K562 (cell line): Measurements from ENCODE around the gene DHTKD1. TPM values are rescaled to one million over a fixed set of nuclear protein-coding genes. Genes with fewer than 3 reads are reported as not detected.

ENCODE experiments used
- BCLAF1 ChIP-seq, 2 experiments: fragments of 450-650 bp in 1 of 2; IDR thresholded peaks; 2 replicates each; pipeline ENCODE4 v1.6.1; 2011 to 2017; ENCODE audit warnings: low read depth in 2 of 2, antibody characterized with exemption in 1 of 2, borderline replicate concordance in 1 of 2, low read length in 1 of 2, mild to moderate bottlenecking in 1 of 2, mixed read lengths in 1 of 2; ENCODE audit not compliant: control insufficient read depth in 1 of 2
- CSDE1 ChIP-seq, 2 experiments: fragments of 450-650 bp; IDR thresholded peaks; 2 replicates each; pipeline ENCODE4 v1.6.1; 2016; ENCODE audit warnings: mild to moderate bottlenecking in 1 of 2
- E2F8 ChIP-seq: fragments of 450-650 bp; IDR thresholded peaks from 2 replicates; pipeline ENCODE4 v1.7.1; 2018; ENCODE audit warnings: mild to moderate bottlenecking, low read depth; ENCODE audit not compliant: partially characterized antibody
- ETV5 ChIP-seq: sonication (generic); formaldehyde crosslinking; IDR thresholded peaks from 2 replicates; pipeline ENCODE4 v1.4.0; 2020; ENCODE audit warnings: low read depth, mild to moderate bottlenecking, missing genetic modification reagents
- LCOR ChIP-seq: sonication (generic); formaldehyde crosslinking; IDR thresholded peaks from 2 replicates; pipeline ENCODE4 v1.8.0; 2022; ENCODE audit warnings: mild to moderate bottlenecking, missing genetic modification reagents
- NR2C1 ChIP-seq, 2 experiments: fragments of 450-650 bp; IDR thresholded peaks; 2 replicates each; pipeline ENCODE4 v1.6.1; 2017; ENCODE audit warnings: mild to moderate bottlenecking in 2 of 2, antibody characterized with exemption in 1 of 2, inconsistent platforms in 1 of 2, missing compliant biosample characterization in 1 of 2, missing genetic modification characterization in 1 of 2
- SUPT5H ChIP-seq: fragments of 450-650 bp; IDR thresholded peaks from 2 replicates; pipeline ENCODE4 v1.6.1; 2016
- TRIM28 ChIP-seq: fragments of 450-650 bp; IDR thresholded peaks from 2 replicates; pipeline ENCODE4 v1.6.1; 2017
- ZC3H11A ChIP-seq: IDR thresholded peaks from 2 replicates; pipeline ENCODE4 v1.6.1; 2012; ENCODE audit warnings: low read depth, low read length, improper control_type of control experiment
- ZFPM2 ChIP-seq: fragments of 250-450 bp; sonication (Bioruptor Pico); IDR thresholded peaks from 2 replicates; pipeline ENCODE4 v1.5.1; 2022; ENCODE audit warnings: mild to moderate bottlenecking
- polyA plus RNA-seq, 8 experiments: library from polyadenylated mRNA; depleted of rRNA in 4 of 8; stranded (reverse) in 5 of 8; unstranded in 3 of 8; fragments of >200 nt; fragmentation: Nextera tagmentation in 2 of 8; fragmentation: Illumina TruSeq in 1 of 8; extraction: Ambion mirVana in 2 of 8; extraction: Trizol in 1 of 8; gene quantifications; 2 replicates each; pipeline versions ENCODE4 v1.2.1 to v1.2.3, GENCODE V29; 2011 to 2014; ENCODE audit warnings: inconsistent platforms in 1 of 8, missing spikeins in 1 of 8
- total RNA-seq, 7 experiments: library from RNA; depleted of rRNA in 6 of 7; stranded (reverse); fragments of >200 nt in 6 of 7; fragmentation: Illumina TruSeq in 2 of 7; extraction: Trizol in 2 of 7; gene quantifications; 2 replicates each; pipeline versions ENCODE4 v1.2.1 to v1.2.3, GENCODE V29; 2011 to 2021; ENCODE audit warnings: low replicate concordance in 1 of 7
- TF ChIP-seq, protein P1 (sequence below): sonication (generic); formaldehyde crosslinking; IDR thresholded peaks from 2 replicates; pipeline ENCODE4 v1.8.0; 2022; ENCODE audit warnings: mild to moderate bottlenecking, low read depth, missing genetic modification reagents
- TF ChIP-seq, protein P2 (sequence below): fragments of 450-650 bp; IDR thresholded peaks from 2 replicates; pipeline ENCODE4 v1.6.1; 2017; ENCODE audit warnings: antibody characterized with exemption, mild to moderate bottlenecking
- TF ChIP-seq, protein P3 (sequence below): fragments of 450-650 bp; formaldehyde crosslinking; IDR thresholded peaks from 2 replicates; pipeline ENCODE4 v1.4.0; 2020; ENCODE audit warnings: mild to moderate bottlenecking, mixed read lengths

The DHTKD1 gene
- total and polyA plus RNA-seq, 9 of the 15 experiments (the other 6 are each of a cell fraction or from before 2014, with no cell fraction given) = 3.1 to 19.7 (median 6.8) TPM

DNA sequence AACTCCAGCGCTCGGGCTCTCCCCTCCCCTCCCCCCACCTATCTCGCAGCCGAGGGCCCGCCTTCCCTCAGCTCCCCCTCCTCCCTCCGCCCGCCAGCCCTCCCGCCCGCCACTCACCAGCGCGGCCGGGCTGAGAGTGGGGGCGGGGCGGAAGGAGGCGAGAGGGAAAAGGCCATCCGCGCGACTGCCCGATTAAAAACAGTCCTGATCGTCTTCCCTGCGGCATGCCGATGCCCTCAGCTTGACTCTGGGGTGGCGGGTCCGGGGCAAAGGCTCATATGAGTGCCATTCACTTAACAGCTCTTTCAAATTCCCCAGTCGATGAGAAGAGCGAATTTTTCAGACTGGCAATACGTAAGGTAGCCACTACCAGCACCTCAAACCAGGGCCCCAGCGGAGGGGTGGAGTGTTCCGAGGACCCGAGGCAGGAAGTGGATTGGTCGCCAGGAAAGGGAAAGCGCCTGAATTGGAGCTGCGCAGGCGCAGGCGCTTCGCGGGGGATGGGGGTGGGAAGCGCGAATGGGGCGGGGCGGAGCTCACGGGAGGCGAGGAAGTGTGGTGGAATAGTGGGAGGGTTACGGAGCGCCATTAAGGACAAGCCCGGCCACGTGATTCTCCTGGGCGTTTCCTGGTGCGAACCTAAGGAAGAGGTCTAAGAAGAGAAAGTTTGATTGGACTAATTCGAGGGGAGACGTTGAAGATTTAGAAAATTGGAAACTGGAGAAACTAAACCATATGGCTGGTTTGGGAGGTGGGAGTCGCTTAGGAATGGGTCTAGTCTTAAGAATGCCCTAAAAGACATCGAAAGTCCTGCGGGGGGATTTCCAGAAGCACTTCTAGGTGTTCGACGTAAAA lies 25.7 kb upstream of the DHTKD1 start, which contains the start of gene UPF2 (continued):
- no peak for TF ChIP-seq BCLAF1 (IDR thresholded peaks at IDR 0.05; ENCODE audit: borderline replicate concordance in 1 of 2, control insufficient read depth in 1 of 2, low read depth in 2 of 2, low read length in 1 of 2)
- TF ChIP-seq SUPT5H = no peak
- TF ChIP-seq E2F8 = no peak
- no peak for TF ChIP-seq ETV5 (CRISPR knock-in tag)
- TF ChIP-seq, protein P1, sequence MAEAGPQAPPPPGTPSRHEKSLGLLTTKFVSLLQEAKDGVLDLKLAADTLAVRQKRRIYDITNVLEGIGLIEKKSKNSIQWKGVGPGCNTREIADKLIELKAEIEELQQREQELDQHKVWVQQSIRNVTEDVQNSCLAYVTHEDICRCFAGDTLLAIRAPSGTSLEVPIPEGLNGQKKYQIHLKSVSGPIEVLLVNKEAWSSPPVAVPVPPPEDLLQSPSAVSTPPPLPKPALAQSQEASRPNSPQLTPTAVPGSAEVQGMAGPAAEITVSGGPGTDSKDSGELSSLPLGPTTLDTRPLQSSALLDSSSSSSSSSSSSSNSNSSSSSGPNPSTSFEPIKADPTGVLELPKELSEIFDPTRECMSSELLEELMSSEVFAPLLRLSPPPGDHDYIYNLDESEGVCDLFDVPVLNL (CRISPR knock-in tag) = no peak
- TF ChIP-seq, protein P2, sequence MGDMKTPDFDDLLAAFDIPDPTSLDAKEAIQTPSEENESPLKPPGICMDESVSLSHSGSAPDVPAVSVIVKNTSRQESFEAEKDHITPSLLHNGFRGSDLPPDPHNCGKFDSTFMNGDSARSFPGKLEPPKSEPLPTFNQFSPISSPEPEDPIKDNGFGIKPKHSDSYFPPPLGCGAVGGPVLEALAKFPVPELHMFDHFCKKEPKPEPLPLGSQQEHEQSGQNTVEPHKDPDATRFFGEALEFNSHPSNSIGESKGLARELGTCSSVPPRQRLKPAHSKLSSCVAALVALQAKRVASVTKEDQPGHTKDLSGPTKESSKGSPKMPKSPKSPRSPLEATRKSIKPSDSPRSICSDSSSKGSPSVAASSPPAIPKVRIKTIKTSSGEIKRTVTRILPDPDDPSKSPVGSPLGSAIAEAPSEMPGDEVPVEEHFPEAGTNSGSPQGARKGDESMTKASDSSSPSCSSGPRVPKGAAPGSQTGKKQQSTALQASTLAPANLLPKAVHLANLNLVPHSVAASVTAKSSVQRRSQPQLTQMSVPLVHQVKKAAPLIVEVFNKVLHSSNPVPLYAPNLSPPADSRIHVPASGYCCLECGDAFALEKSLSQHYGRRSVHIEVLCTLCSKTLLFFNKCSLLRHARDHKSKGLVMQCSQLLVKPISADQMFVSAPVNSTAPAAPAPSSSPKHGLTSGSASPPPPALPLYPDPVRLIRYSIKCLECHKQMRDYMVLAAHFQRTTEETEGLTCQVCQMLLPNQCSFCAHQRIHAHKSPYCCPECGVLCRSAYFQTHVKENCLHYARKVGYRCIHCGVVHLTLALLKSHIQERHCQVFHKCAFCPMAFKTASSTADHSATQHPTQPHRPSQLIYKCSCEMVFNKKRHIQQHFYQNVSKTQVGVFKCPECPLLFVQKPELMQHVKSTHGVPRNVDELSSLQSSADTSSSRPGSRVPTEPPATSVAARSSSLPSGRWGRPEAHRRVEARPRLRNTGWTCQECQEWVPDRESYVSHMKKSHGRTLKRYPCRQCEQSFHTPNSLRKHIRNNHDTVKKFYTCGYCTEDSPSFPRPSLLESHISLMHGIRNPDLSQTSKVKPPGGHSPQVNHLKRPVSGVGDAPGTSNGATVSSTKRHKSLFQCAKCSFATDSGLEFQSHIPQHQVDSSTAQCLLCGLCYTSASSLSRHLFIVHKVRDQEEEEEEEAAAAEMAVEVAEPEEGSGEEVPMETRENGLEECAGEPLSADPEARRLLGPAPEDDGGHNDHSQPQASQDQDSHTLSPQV = peak; percentile 70; the same call in 1 of the 2 replicates
- no peak for TF ChIP-seq CSDE1 (IDR thresholded peaks at IDR 0.05)
- TF ChIP-seq, protein P3, sequence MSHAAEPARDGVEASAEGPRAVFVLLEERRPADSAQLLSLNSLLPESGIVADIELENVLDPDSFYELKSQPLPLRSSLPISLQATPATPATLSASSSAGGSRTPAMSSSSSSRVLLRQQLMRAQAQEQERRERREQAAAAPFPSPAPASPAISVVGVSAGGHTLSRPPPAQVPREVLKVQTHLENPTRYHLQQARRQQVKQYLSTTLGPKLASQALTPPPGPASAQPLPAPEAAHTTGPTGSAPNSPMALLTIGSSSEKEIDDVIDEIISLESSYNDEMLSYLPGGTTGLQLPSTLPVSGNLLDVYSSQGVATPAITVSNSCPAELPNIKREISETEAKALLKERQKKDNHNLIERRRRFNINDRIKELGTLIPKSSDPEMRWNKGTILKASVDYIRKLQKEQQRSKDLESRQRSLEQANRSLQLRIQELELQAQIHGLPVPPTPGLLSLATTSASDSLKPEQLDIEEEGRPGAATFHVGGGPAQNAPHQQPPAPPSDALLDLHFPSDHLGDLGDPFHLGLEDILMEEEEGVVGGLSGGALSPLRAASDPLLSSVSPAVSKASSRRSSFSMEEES (CRISPR knock-in tag) = peak; percentile 66
- no peak for TF ChIP-seq LCOR (CRISPR knock-in tag)
- TF ChIP-seq TRIM28 = no peak
- TF ChIP-seq NR2C1 (IDR thresholded peaks at IDR 0.05) = no peak
- TF ChIP-seq NR2C1 (tag; IDR thresholded peaks at IDR 0.05) = no peak
- TF ChIP-seq ZFPM2 = no peak
- no peak for TF ChIP-seq ZC3H11A
